Measurements from ENCODE around the gene HIRA. TPM values are rescaled to one million over a fixed set of nuclear protein-coding genes. Genes with fewer than 3 reads are reported as not detected.

HIRA gene
- total and polyA plus RNA-seq, 9 of the 15 experiments (the other 6 are each of a cell fraction or from before 2014, with no cell fraction given) = 0.96 to 132 (median 58.4) TPM

- WGBS (ENCODE audit: insufficient coverage, low coverage, missing lambda C conversion rate) = 98% methylated on average over 8 of the region's 8 CpGs
- BruUV-seq (replicated peaks) = no TSS peak
- H4K20me1 ChIP-seq (replicated peaks; ENCODE audit: control insufficient read depth, insufficient read depth, low read length) = 0 out of 2 replicates have a peak, but pooled peaks cover 20% of the 10 kb centered on the region
- peaks cover 3% of the 10 kb centered on the region for H3K9me1 ChIP-seq (ENCODE audit: control insufficient read depth, insufficient read depth, low read length)
- no peak overlapping the region for H2AFZ ChIP-seq (ENCODE audit: low read depth, low read length)
- in situ Hi-C loops (cut with MboI) = no loop called here
- no peak overlapping the region for H3K4me3 ChIP-seq
- intact Hi-C loops (cut with micrococcal nuclease) = no loop called here
- ChIA-PET CTCF (ENCODE audit: low intra/inter-chr PET ratio) (no interaction called here), POLR2A (interaction anchor here (0.7 to 1.4 kb wide), 4 partner anchors 11 to 126 kb away, joined by 3 to 5 read pairs (median 4); partner anchors contain the start of gene C22orf39)
- peaks cover 100% of the 10 kb centered on the region for H3K36me3 ChIP-seq (ENCODE audit: control insufficient read depth, insufficient read depth, low read length)
- ATAC-seq = no peak
- H3K79me2 ChIP-seq (ENCODE audit: control insufficient read depth, insufficient read depth, low read length) = no peaks in the 10 kb centered on the region
- H3K27me3 ChIP-seq (ENCODE audit: control insufficient read depth in 2 of 2, insufficient read depth in 2 of 2, low read length in 2 of 2) = no peaks in the 10 kb centered on the region
- FAIRE-seq = no peak
- H3K4me1 ChIP-seq (replicated peaks in 1 of 2; ENCODE audit: control insufficient read depth in 2 of 2, insufficient read depth in 2 of 2, low read length in 2 of 2) = peaks cover 0 to 7% of the 10 kb centered on the region in 2 experiments; a peak in 1 of 5 replicates
- no peak for DNase-seq (ENCODE audit: extremely low read depth in 1 of 4, low spot score in 3 of 4)
- no peak overlapping the region for H3K27ac ChIP-seq (ENCODE audit: extremely low read depth, low read depth, low read length)
- H3K9me3 ChIP-seq (replicated peaks; ENCODE audit: control insufficient read depth, insufficient read depth, low read depth, low read length) = no peaks in the 10 kb centered on the region
- H3K4me2 ChIP-seq (ENCODE audit: insufficient read depth, low read length) = no peak overlapping the region
- peak overlapping the region in 1 of 2 experiments; percentile 3; a peak in 1 of 4 replicates for H3K9ac ChIP-seq (ENCODE audit: insufficient read depth in 1 of 2, low read depth in 2 of 2, low read length in 2 of 2)
- TF ChIP-seq ILF3 (IDR thresholded peaks at IDR 0.05; ENCODE audit: borderline replicate concordance) = no peak
- TF ChIP-seq PTRF (tag; IDR thresholded peaks at IDR 0.05) = no peak
- TF ChIP-seq, protein P1, sequence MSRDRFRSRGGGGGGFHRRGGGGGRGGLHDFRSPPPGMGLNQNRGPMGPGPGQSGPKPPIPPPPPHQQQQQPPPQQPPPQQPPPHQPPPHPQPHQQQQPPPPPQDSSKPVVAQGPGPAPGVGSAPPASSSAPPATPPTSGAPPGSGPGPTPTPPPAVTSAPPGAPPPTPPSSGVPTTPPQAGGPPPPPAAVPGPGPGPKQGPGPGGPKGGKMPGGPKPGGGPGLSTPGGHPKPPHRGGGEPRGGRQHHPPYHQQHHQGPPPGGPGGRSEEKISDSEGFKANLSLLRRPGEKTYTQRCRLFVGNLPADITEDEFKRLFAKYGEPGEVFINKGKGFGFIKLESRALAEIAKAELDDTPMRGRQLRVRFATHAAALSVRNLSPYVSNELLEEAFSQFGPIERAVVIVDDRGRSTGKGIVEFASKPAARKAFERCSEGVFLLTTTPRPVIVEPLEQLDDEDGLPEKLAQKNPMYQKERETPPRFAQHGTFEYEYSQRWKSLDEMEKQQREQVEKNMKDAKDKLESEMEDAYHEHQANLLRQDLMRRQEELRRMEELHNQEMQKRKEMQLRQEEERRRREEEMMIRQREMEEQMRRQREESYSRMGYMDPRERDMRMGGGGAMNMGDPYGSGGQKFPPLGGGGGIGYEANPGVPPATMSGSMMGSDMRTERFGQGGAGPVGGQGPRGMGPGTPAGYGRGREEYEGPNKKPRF (IDR thresholded peaks at IDR 0.05; ENCODE audit: low read depth, low read length) = no peak
- TF ChIP-seq, protein P2, sequence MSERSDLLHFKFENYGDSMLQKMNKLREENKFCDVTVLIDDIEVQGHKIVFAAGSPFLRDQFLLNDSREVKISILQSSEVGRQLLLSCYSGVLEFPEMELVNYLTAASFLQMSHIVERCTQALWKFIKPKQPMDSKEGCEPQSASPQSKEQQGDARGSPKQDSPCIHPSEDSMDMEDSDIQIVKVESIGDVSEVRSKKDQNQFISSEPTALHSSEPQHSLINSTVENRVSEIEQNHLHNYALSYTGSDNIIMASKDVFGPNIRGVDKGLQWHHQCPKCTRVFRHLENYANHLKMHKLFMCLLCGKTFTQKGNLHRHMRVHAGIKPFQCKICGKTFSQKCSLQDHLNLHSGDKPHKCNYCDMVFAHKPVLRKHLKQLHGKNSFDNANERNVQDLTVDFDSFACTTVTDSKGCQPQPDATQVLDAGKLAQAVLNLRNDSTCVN (CRISPR knock-in tag; IDR thresholded peaks at IDR 0.05) = 0 out of 2 replicates have a peak, but pooled peaks have one; percentile 7
- peak; percentile 18 for TF ChIP-seq HNRNPLL (IDR thresholded peaks at IDR 0.05; ENCODE audit: low read depth, low read length, poor library complexity, severe bottlenecking)
- TF ChIP-seq RBM22 (IDR thresholded peaks at IDR 0.05; ENCODE audit: low read depth, low read length, poor library complexity, severe bottlenecking) = peak; percentile 90
- no peak for TF ChIP-seq BRCA1 (IDR thresholded peaks at IDR 0.05)
- TF ChIP-seq BRCA1 (CRISPR knock-in tag; IDR thresholded peaks at IDR 0.05) = 0 out of 2 replicates have a peak, but pooled peaks have one; percentile 66
- TF ChIP-seq CREBBP (IDR thresholded peaks at IDR 0.05; ENCODE audit: low read depth, low read length) = peak; percentile 29
- TF ChIP-seq MED1 (CRISPR knock-in tag; IDR thresholded peaks at IDR 0.05; ENCODE audit: borderline replicate concordance) = 0 out of 2 replicates have a peak, but pooled peaks have one; percentile 21
- no peak for TF ChIP-seq ARID2 (IDR thresholded peaks at IDR 0.05)
- TF ChIP-seq, protein P3, sequence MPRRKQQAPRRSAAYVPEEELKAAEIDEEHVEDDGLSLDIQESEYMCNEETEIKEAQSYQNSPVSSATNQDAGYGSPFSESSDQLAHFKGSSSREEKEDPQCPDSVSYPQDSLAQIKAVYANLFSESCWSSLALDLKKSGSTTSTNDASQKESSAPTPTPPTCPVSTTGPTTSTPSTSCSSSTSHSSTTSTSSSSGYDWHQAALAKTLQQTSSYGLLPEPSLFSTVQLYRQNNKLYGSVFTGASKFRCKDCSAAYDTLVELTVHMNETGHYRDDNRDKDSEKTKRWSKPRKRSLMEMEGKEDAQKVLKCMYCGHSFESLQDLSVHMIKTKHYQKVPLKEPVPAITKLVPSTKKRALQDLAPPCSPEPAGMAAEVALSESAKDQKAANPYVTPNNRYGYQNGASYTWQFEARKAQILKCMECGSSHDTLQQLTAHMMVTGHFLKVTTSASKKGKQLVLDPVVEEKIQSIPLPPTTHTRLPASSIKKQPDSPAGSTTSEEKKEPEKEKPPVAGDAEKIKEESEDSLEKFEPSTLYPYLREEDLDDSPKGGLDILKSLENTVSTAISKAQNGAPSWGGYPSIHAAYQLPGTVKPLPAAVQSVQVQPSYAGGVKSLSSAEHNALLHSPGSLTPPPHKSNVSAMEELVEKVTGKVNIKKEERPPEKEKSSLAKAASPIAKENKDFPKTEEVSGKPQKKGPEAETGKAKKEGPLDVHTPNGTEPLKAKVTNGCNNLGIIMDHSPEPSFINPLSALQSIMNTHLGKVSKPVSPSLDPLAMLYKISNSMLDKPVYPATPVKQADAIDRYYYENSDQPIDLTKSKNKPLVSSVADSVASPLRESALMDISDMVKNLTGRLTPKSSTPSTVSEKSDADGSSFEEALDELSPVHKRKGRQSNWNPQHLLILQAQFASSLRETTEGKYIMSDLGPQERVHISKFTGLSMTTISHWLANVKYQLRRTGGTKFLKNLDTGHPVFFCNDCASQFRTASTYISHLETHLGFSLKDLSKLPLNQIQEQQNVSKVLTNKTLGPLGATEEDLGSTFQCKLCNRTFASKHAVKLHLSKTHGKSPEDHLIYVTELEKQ (CRISPR knock-in tag; IDR thresholded peaks at IDR 0.05) = no peak
- TF ChIP-seq, protein P4, sequence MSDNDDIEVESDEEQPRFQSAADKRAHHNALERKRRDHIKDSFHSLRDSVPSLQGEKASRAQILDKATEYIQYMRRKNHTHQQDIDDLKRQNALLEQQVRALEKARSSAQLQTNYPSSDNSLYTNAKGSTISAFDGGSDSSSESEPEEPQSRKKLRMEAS (CRISPR knock-in tag; IDR thresholded peaks at IDR 0.05) = 0 out of 2 replicates have a peak, but pooled peaks have one; percentile 3
These were observed 74.7 kb downstream of the HIRA start for GRCh38 chr22:19356708-19357269.
